ENCODE measurements around the gene ITK. TPM values are rescaled to one million over a fixed set of nuclear protein-coding genes. Genes with fewer than 3 reads are reported as not detected.

The ITK gene
- total RNA-seq, 4 donors from 2014 or later: 2.0 to 17.2 (median 5.3) TPM

GRCh38 chr5:157288405-157289163, 107.9 kb downstream of the ITK start:
- TF ChIP-seq CTCF (IDR thresholded peaks at IDR 0.05): no peak
- DNase-seq (ENCODE audit: low spot score): no peak
- ATAC-seq (ENCODE audit: low FRiP score): no peak

- no peak for TF ChIP-seq CTCF (IDR thresholded peaks at IDR 0.05)
- DNase-seq (ENCODE audit: low spot score) (no peak), ATAC-seq (ENCODE audit: low FRiP score) (no peak)
Measured at GRCh38 chr5:157289164-157289819, 108.7 kb downstream of the ITK start.

- DNase-seq (ENCODE audit: low spot score) (no peak), ATAC-seq (ENCODE audit: low FRiP score) (no peak)
- TF ChIP-seq CTCF (IDR thresholded peaks at IDR 0.05): no peak
Measured at GRCh38 chr5:157290156-157290980, 109.7 kb downstream of the ITK start.

GRCh38 chr5:157290981-157291711, 110.5 kb downstream of the ITK start:
- TF ChIP-seq CTCF (IDR thresholded peaks at IDR 0.05): no peak
- DNase-seq (ENCODE audit: low spot score) (no peak), ATAC-seq (ENCODE audit: low FRiP score) (no peak)

- no peak for ATAC-seq (ENCODE audit: low FRiP score)
- no peak for DNase-seq (ENCODE audit: low spot score)
- no peak for TF ChIP-seq CTCF (IDR thresholded peaks at IDR 0.05)
Measured at GRCh38 chr5:157292599-157292998, 112.0 kb downstream of the ITK start.

GRCh38 chr5:157294407-157295091, 113.9 kb downstream of the ITK start:
- ATAC-seq (ENCODE audit: low FRiP score) (no peak), DNase-seq (ENCODE audit: low spot score) (no peak)
- TF ChIP-seq CTCF (IDR thresholded peaks at IDR 0.05): no peak
